BLaER1 (cell line): ENCODE measurements around the gene AHI1.

Source experiments
- H3K27ac ChIP-seq: shearing (Covaris generic); formaldehyde crosslinking; 2 replicates; pipeline ENCODE4 v1.8.1; 2022
- H3K27me3 ChIP-seq: shearing (Covaris generic); formaldehyde crosslinking; 2 replicates; pipeline ENCODE4 v1.8.1; 2022
- H3K36me3 ChIP-seq: shearing (Covaris generic); formaldehyde crosslinking; 2 replicates; pipeline ENCODE4 v1.8.1; 2022
- H3K4me1 ChIP-seq: shearing (Covaris generic); formaldehyde crosslinking; 2 replicates; pipeline ENCODE4 v1.8.1; 2022
- H3K4me2 ChIP-seq: shearing (Covaris generic); formaldehyde crosslinking; 2 replicates; pipeline ENCODE4 v1.8.1; 2022
- H3K4me3 ChIP-seq: shearing (Covaris generic); formaldehyde crosslinking; 2 replicates; pipeline ENCODE4 v1.8.1; 2022
- H3K9ac ChIP-seq: shearing (Covaris generic); formaldehyde crosslinking; 2 replicates; pipeline ENCODE4 v1.8.1; 2022
- H3K9me3 ChIP-seq: shearing (Covaris generic); formaldehyde crosslinking; 2 replicates; pipeline ENCODE4 v1.8.1; 2022
- H4K20me1 ChIP-seq: shearing (Covaris generic); formaldehyde crosslinking; 2 replicates; pipeline ENCODE4 v1.8.1; 2022
- Cebpa-rat ChIP-seq: shearing (Covaris generic); IDR thresholded peaks from 2 replicates; pipeline ENCODE4 v1.8.1; 2022

Gene AHI1

DNA sequence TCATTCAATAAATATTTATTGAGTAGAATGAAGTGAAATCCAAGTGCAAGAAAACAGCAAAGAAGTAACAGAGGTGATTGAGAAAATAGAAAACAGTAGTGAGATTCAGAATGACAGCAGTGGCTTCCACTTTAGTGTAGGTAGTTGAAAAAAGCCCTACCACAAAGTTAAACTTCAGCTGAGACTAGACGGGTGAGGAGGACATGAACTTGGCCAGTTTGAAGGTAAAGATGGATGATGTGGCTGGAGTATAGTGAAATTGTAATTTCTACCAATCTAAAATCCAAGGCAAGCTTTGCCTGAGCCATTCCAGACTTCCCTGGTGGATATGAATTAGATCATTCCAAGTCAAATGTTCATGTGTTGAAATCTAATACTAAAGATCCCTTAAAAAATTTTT is 32.6 kb upstream of the AHI1 start:
- Histone ChIP-seq H3K4me3 (no peak overlapping the region), H3K4me2 (no peak overlapping the region), H3K9me3 (no peaks in the 10 kb centered on the region), H4K20me1 (no peaks in the 10 kb centered on the region), H3K27me3 (no peaks in the 10 kb centered on the region), H3K27ac (no peak overlapping the region), H3K4me1 (no peaks in the 10 kb centered on the region), H3K9ac (no peak overlapping the region), H3K36me3 (no peaks in the 10 kb centered on the region)
- TF ChIP-seq Cebpa-rat: no peak

DNA sequence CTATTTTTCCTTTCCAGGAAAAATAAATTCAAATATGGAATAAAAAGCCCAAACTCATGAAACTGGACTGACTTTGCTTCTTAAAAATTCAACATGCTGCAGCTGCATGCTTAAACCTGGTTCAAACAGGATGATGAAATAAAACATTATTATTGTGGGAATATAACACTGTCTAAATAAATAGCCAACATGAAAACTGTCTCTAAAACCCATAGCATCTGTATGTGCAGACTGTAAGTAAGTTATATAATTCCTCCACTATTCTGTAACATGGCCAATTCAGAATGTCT is 30.4 kb upstream of the AHI1 start:
- no peak for TF ChIP-seq Cebpa-rat
- no peak overlapping the region for H3K4me3 ChIP-seq

DNA sequence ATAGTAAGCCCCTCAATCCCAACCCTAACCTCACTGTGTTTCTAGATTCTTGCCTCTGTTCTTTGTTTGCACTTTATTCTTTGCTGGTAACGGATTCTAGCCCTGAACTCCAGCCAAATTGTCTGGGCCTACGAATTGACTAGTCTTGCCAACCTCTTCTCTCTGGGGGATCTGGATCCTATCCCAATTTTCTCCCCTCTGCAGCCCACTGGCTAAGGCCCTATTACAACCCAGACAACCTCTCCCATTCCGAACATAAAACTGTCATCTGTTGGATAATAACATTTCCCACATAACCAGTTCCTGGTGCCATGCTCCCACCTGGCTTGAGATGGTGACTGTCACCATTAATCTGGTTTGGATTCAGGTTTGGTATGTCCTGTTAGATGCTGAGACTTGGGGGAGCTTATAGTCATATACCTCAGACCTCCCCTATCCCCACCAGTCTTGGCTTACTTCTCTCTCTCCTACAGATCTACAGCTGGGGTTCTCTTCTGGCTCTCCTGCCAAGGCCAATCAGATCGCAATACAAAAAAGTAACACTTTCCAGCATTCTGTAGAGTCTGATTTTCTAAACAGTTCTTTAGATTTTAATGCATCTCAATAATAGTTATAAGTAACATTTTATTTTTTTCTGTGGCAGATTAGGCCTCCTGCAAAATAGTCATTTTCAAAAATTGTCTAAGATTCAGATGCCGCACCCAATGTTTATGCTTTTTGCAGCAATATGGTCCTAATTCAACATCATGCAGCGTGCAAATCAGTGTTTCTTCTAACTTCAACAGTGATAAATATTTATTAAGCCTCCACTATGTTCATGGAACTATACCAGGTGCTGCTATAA is 29.8 kb upstream of the AHI1 start:
- no peak overlapping the region for H3K4me3 ChIP-seq
- no peaks in the 10 kb centered on the region for H3K36me3 ChIP-seq
- TF ChIP-seq Cebpa-rat: no peak
- H3K27me3 ChIP-seq: no peaks in the 10 kb centered on the region
- H3K9ac ChIP-seq: no peak overlapping the region
- H3K4me1 ChIP-seq: no peaks in the 10 kb centered on the region
- no peaks in the 10 kb centered on the region for H3K9me3 ChIP-seq
- H3K4me2 ChIP-seq: no peak overlapping the region
- no peaks in the 10 kb centered on the region for H4K20me1 ChIP-seq
- no peak overlapping the region for H3K27ac ChIP-seq

More for the DNA sequence above, 30.4 kb upstream of the AHI1 start:
- Histone ChIP-seq H3K27me3 (no peaks in the 10 kb centered on the region), H3K9ac (no peak overlapping the region), H3K36me3 (no peaks in the 10 kb centered on the region), H3K9me3 (no peaks in the 10 kb centered on the region), H3K27ac (no peak overlapping the region), H3K4me1 (no peaks in the 10 kb centered on the region), H3K4me2 (no peak overlapping the region), H4K20me1 (no peaks in the 10 kb centered on the region)

DNA sequence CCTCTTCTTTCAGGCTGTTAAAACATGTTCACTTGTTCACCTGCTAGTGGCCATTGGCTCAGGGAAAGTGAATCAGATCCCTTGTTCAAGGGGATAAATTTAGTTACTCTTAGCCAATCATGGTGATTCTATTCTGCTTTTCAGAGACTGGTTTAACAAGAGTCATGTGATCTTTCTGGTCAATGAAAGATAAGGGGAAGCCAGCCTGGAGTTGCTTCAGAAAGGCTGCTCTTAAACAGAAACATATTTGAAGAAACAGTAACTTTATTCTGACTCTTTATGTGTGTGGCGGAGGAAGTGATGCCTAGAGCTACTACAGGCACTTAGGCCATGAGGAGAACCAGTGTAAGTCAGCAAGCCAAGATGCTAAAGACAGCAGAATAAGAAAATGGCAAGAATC is 28.1 kb upstream of the AHI1 start:
- no peak for TF ChIP-seq Cebpa-rat
- H3K9me3 ChIP-seq: no peaks in the 10 kb centered on the region
- no peaks in the 10 kb centered on the region for H4K20me1 ChIP-seq
- no peaks in the 10 kb centered on the region for H3K4me1 ChIP-seq
- no peaks in the 10 kb centered on the region for H3K36me3 ChIP-seq
- H3K4me3 ChIP-seq: no peak overlapping the region
- no peaks in the 10 kb centered on the region for H3K27me3 ChIP-seq
- H3K27ac ChIP-seq: no peak overlapping the region
- no peak overlapping the region for H3K9ac ChIP-seq
- H3K4me2 ChIP-seq: no peak overlapping the region

GRCh38 chr6:135522965-135523692 is 25.6 kb upstream of the AHI1 start:
- no peaks in the 10 kb centered on the region for H3K9me3 ChIP-seq
- H3K27me3 ChIP-seq: no peaks in the 10 kb centered on the region
- no peak overlapping the region for H3K9ac ChIP-seq
- H3K4me2 ChIP-seq: no peak overlapping the region
- H3K36me3 ChIP-seq: no peaks in the 10 kb centered on the region
- H4K20me1 ChIP-seq: no peaks in the 10 kb centered on the region
- no peaks in the 10 kb centered on the region for H3K4me1 ChIP-seq
- no peak overlapping the region for H3K4me3 ChIP-seq
- no peak overlapping the region for H3K27ac ChIP-seq
- TF ChIP-seq Cebpa-rat: no peak

- Histone ChIP-seq H3K4me1 (no peaks in the 10 kb centered on the region), H3K4me2 (no peak overlapping the region)
These were observed 23.9 kb upstream of the AHI1 start for GRCh38 chr6:135521431-135521830.

GRCh38 chr6:135520781-135521180 is 23.2 kb upstream of the AHI1 start:
- H4K20me1 ChIP-seq: no peaks in the 10 kb centered on the region
- no peaks in the 10 kb centered on the region for H3K4me1 ChIP-seq
- no peaks in the 10 kb centered on the region for H3K27me3 ChIP-seq
- no peaks in the 10 kb centered on the region for H3K36me3 ChIP-seq
- TF ChIP-seq Cebpa-rat: no peak
- H3K9me3 ChIP-seq: peaks cover 8% of the 10 kb centered on the region
- no peak overlapping the region for H3K4me2 ChIP-seq
- H3K9ac ChIP-seq: no peak overlapping the region
- H3K4me3 ChIP-seq: no peak overlapping the region
- no peak overlapping the region for H3K27ac ChIP-seq

More at GRCh38 chr6:135521431-135521830, 23.9 kb upstream of the AHI1 start:
- no peaks in the 10 kb centered on the region for H3K36me3 ChIP-seq
- no peak for TF ChIP-seq Cebpa-rat
- H3K27me3 ChIP-seq: no peaks in the 10 kb centered on the region
- no peaks in the 10 kb centered on the region for H4K20me1 ChIP-seq
- no peak overlapping the region for H3K27ac ChIP-seq
- no peak overlapping the region for H3K9ac ChIP-seq
- peaks cover 8% of the 10 kb centered on the region for H3K9me3 ChIP-seq
- no peak overlapping the region for H3K4me3 ChIP-seq

- H3K36me3 ChIP-seq: no peaks in the 10 kb centered on the region
- TF ChIP-seq Cebpa-rat: no peak
- no peaks in the 10 kb centered on the region for H4K20me1 ChIP-seq
- no peak overlapping the region for H3K9ac ChIP-seq
- H3K4me2 ChIP-seq: no peak overlapping the region
- no peaks in the 10 kb centered on the region for H3K4me1 ChIP-seq
- no peak overlapping the region for H3K27ac ChIP-seq
- H3K4me3 ChIP-seq: no peak overlapping the region
- H3K9me3 ChIP-seq: peaks cover 8% of the 10 kb centered on the region
- no peaks in the 10 kb centered on the region for H3K27me3 ChIP-seq
These were observed 21.8 kb upstream of the AHI1 start for GRCh38 chr6:135519348-135519747.

GRCh38 chr6:135517527-135517926 is 20.0 kb upstream of the AHI1 start:
- no peak overlapping the region for H3K4me2 ChIP-seq
- TF ChIP-seq Cebpa-rat: no peak
- H3K9ac ChIP-seq: no peak overlapping the region
- no peaks in the 10 kb centered on the region for H4K20me1 ChIP-seq
- H3K9me3 ChIP-seq: peaks cover 8% of the 10 kb centered on the region
- no peak overlapping the region for H3K27ac ChIP-seq
- H3K36me3 ChIP-seq: no peaks in the 10 kb centered on the region
- no peaks in the 10 kb centered on the region for H3K4me1 ChIP-seq
- no peaks in the 10 kb centered on the region for H3K27me3 ChIP-seq
- H3K4me3 ChIP-seq: no peak overlapping the region

GRCh38 chr6:135514706-135515105 is 17.2 kb upstream of the AHI1 start:
- Histone ChIP-seq H3K36me3 (no peaks in the 10 kb centered on the region), H3K27me3 (no peaks in the 10 kb centered on the region), H3K9ac (no peak overlapping the region), H3K4me2 (no peak overlapping the region), H3K9me3 (peaks cover 8% of the 10 kb centered on the region), H3K4me3 (no peak overlapping the region), H3K27ac (no peak overlapping the region), H4K20me1 (no peaks in the 10 kb centered on the region), H3K4me1 (no peaks in the 10 kb centered on the region)
- no peak for TF ChIP-seq Cebpa-rat
